Erythroblast (primary cell): Measurements from ENCODE around the gene CWC25.

ENCODE experiments used
- GATA1 ChIP-seq: IDR thresholded peaks from 2 replicates; pipeline ENCODE4 v1.6.1; 2011; ENCODE audit warnings: low read depth, mild to moderate bottlenecking, control low read depth, low read length, moderate library complexity
- POLR2A ChIP-seq: IDR thresholded peaks from 2 replicates; pipeline ENCODE4 v1.6.1; 2011; ENCODE audit warnings: mild to moderate bottlenecking, low read length

GRCh38 chr17:38800237-38800760 is 24.8 kb downstream of the CWC25 start:
- TF ChIP-seq POLR2A (no peak), GATA1 (no peak)
